AG10803 (cell line): ENCODE results near the gene XRRA1.
"Not testable (repeated sequence)": the region's sequence is repeated elsewhere in the genome, so short reads cannot be mapped to it uniquely, and the experiment has no call there.

Experiments
- DNase-seq: peaks from one replicate; pipeline ENCODE4 v3.0.0; 2010; ENCODE audit warnings: low read depth
- H3K4me3 ChIP-seq: 2 replicates; pipeline ENCODE4 v1.5.1; 2011; ENCODE audit warnings: mild to moderate bottlenecking, low read length, control low read depth
- TF ChIP-seq, protein P1 (sequence below): conservative IDR thresholded peaks from 2 replicates; pipeline ENCODE4 v1.5.1; 2011; ENCODE audit warnings: mild to moderate bottlenecking, low read length, control low read depth, inconsistent platforms

The XRRA1 gene, protein sequence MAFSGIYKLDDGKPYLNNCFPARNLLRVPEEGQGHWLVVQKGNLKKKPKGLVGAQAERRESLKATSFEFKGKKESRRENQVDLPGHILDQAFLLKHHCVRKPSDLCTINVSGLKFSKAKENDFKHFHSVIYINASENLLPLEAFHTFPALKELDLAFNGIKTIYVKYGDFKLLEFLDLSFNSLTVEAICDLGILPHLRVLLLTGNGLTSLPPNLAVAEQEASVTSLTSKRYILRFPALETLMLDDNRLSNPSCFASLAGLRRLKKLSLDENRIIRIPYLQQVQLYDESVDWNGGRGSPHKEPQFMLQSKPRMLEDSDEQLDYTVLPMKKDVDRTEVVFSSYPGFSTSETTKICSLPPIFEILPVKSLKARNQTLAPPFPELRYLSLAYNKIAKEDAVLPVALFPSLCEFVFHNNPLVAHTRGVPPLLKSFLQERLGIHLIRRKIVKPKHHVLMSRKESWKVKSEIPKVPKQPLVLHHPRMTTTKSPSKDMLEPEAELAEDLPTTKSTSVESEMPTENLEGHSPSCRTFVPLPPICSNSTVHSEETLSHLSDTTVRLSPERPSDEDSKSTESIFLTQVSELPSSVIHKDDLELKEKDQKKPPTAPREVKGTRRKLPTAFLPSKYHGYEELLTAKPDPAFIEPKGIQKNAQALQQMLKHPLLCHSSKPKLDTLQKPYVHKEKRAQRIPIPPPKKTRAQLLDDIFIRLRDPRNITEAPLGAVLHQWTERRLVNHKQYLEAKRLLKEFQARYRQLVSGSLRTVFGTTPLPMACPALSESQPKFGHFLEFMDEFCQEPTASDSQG

DNA sequence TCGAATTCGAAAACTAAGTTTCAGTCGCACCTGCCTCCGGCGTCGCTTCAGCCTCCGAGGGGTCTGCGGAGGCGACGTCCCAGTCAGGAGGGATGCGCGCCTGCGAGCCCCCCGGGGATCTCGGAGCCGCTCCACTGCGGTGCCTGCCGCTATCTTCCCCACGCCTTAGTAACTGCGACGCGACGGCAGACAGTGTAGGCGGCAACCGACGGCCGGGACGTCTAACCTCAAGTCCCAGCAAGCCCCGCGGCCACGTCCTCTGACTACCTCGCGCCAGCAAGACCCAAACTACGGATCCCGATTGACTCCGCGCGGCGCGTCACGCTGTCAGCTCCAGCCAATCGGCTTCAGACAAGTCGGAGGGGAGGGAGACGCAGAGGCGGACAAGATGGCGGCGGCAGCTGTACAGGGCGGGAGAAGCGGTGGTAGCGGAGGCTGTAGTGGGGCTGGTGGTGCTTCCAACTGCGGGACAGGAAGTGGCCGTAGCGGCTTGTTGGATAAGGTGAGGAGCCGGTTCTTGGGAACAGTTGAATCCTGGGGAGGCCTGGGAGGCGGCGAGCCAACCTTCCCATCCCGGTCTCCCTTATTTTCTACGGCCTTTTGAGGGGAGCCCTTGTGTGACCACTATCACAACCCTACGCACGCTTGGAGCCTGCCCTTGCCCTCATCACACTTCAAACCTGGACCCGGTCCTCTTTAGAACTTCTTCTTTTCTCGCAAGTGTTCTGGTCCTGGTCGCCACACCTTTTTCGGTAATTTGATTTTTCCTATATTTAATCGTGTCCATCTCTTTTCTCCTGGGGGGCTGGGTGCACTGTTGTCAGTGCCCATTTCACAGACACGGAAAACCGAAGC lies at the start of gene XRRA1, which contains the start of gene SPCS2:
Gene XRRA1, minus strand, starts transcription at position 194 of the 855 bp plus-strand sequence. CDS start 8,213 bp downstream, outside the sequence.
Gene SPCS2, plus strand, starts transcription at position 369 of the 855 bp plus-strand sequence. Its CDS starts 20 bp downstream, at position 389.
- TF ChIP-seq, protein P1, sequence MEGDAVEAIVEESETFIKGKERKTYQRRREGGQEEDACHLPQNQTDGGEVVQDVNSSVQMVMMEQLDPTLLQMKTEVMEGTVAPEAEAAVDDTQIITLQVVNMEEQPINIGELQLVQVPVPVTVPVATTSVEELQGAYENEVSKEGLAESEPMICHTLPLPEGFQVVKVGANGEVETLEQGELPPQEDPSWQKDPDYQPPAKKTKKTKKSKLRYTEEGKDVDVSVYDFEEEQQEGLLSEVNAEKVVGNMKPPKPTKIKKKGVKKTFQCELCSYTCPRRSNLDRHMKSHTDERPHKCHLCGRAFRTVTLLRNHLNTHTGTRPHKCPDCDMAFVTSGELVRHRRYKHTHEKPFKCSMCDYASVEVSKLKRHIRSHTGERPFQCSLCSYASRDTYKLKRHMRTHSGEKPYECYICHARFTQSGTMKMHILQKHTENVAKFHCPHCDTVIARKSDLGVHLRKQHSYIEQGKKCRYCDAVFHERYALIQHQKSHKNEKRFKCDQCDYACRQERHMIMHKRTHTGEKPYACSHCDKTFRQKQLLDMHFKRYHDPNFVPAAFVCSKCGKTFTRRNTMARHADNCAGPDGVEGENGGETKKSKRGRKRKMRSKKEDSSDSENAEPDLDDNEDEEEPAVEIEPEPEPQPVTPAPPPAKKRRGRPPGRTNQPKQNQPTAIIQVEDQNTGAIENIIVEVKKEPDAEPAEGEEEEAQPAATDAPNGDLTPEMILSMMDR, result no peak
- DNase-seq, result peak; percentile 99
- peak within 1 kb of the TSS; percentile 98 for H3K4me3 ChIP-seq

DNA sequence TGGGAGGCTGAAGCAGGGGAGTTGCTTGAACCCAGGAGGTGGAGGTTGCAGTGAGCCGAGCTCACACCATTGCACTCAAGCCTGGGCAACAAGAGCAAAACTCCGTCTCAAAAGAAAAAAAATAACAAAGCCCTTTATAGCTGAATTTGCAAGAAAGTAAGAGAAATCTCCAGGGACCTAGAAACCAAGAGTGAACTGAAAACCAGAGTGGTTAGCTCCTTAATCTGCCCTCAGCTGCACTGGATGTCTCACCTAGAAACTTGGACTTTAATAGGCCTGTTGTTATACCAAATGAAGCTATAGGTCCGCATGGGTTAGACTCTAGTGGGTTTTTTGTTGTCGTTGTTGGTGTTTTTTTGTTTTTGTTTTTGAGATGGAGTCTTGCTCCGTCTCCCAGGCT lies 44.0 kb upstream of the XRRA1 start:
- TF ChIP-seq, protein P1, result no peak
- no peak overlapping the region for H3K4me3 ChIP-seq
- DNase-seq, result no peak

DNA sequence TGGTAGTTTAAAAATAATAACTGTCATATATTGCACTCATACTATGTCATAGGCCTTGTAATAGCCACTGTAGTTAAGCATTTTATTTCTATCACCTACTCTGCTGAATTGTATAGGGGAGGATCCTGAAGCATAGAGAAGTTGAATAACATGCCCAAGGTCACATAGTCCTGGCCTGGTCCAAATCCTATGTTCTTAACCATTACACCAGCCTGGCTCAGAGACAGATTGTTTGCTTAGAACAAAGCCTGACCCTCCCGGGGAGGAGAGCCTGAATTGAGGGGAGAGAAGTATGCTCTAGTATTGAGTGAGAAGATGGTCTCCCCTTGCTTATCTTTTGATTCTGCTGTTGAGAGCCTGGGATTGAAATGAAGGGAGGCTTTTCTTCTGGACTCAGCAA lies 42.0 kb upstream of the XRRA1 start:
- no peak overlapping the region for H3K4me3 ChIP-seq
- DNase-seq, result no peak
- TF ChIP-seq, protein P1, result no peak

DNA sequence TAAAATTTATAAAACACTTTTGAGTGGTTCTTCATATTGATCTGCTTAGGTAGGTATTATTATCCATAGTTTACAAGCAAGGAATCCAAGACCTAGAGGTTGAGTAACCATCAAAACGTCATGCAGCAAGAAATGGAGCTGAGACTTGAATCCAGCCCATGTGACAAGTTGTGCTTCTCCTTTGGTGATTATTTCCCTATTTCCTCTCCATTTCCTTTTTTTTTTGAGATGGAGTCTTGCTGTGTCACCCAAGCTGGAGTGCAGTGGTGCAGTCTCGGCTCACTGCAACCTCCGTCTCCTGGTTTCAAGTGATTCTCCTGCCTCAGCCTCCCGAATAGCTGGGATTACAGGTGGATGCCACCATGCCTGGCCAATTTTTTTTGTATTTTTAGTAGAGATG lies 41.3 kb upstream of the XRRA1 start:
- H3K4me3 ChIP-seq, DNase-seq: not testable (repeated sequence)

DNA sequence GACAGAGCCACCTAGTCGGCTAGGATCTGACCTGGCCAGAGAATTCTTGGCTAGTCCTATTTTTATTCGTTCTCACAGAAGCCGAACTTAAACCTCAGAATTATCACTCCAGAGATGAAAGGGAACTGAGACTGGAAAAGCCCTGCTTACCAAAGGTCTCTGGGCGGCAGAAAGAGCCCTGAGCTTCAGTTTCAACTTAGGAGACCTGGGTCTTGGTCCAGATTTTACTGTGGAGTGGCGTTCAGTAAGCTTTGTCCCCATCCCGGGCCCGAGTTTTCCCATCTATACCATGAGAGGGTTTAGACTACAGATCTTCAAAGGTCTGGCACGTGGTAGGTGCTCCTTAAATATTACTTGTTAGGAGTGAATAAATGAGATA lies 40.4 kb upstream of the XRRA1 start:
- TF ChIP-seq, protein P1, result no peak
- DNase-seq, result no peak
- peak overlapping the region; percentile 82 for H3K4me3 ChIP-seq

DNA sequence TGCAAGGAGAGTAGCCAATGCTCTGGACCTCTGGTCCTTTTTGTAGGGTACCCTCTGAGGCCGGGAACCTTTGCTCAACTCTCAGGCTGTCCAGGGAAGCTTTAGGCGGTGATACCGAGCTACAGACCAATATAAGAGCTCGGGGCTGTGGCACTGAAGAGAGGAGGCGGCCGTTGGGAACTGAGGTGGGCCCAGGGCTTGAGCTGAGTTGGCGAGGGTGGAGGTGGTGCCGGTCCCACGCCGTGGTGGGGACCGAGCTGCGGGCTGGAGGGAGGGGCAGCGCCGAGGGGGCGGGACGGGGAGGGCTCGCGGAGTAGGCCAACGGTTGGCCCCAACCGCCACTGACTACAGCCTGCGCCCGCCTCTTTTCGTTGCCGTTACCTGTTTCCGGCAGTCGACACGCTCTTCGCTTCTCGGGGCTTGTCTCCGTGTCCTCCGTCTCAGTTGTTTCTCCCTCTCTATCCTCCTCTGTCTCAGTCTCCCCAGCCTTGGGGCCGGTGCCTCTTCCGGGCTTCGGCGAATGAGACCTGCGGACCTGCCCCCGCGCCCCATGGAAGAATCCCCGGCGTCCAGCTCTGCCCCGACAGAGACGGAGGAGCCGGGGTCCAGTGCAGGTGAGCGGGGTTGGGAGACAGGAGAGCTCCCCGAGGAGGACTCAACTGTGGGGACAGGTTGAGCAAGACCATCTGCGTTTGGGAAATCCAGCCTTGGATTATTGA lies 39.8 kb upstream of the XRRA1 start, which contains the start of gene NEU3:
Gene NEU3, plus strand, starts transcription at position 393 of the 719 bp plus-strand sequence. Its CDS starts 128 bp downstream, at position 521.
- TF ChIP-seq, protein P1, result no peak

More for the DNA sequence above, 39.8 kb upstream of the XRRA1 start, which contains the start of gene NEU3:
- peak within 1 kb of the TSS; percentile 82 for H3K4me3 ChIP-seq
- DNase-seq, result peak; percentile 58
